ENCODE data around the gene CDK14. TPM values are rescaled to one million over a fixed set of nuclear protein-coding genes. Genes with fewer than 3 reads are reported as not detected.

The CDK14 gene
- total RNA-seq, 1 donor from 2014 or later, result 19.5 TPM

DNA sequence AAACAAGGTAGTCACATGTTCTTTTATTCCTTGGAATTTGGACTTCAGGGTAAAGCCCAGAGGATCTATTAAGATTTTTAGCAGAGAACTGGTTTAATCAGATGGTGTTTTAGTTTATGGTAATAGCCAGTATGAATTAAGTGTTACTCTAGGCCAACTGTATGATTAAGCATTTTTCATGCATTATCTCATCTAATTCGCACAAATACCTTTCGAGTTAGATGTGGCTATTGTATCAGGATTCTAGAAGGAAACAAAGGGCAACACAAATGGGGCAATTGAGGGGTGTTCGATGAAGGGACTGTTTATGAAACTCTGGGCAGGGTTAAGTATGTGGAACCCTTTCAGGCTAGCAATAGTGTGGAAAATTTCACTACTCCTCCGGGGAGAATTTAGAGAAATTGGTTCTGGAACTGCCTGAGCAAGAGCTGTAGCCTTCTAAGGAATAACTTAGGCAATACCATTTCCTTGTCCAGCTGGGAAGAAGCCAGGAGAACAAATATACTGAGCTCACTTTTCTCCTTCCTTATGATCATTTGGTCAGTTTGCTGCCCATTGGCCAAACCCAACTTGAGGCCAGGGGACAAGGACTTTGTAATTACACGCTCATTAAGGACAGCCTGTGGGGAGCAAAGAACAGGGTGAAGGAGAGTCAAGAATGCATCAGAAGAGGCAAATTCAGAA, 349.1 kb downstream of the CDK14 start:
- no peak for DNase-seq (ENCODE audit: low read depth, low spot score)

DNA sequence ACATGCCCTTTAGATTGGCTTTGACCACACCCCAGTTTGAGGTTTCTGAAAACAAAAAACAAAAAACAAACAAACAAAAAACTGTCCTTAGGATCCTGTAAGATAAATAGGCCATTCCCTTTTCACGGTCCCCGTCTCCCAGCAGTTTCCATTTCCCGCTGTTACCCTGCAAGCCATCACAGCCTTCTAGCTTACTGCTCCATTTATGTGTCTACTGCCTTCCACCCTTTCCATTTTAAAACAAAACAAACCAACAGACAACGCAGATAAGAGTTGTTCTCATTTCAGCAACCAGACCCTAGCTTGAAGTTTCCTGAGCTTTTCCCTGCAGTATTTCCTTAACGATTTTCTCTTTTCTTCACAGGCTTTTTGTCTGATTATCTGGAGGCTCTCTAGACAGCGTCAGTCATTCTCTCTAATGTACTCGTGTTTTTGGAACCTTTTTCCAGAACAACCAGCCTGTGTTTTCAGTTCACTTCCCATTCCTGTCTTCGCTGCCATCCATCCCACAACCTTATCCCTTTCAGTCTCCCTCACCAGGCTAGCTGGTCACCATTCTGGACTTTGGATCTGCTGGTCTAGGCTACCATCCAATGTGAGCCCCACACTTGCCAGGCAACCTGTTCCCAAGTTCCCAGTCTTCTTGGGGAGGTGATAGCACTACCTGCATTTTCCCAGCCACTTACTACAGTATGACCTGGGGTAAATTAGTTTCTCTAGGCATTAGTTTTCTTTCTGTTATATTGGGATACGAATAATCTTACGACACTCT, 350.8 kb downstream of the CDK14 start:
- no peak for DNase-seq (ENCODE audit: low read depth, low spot score)

DNA sequence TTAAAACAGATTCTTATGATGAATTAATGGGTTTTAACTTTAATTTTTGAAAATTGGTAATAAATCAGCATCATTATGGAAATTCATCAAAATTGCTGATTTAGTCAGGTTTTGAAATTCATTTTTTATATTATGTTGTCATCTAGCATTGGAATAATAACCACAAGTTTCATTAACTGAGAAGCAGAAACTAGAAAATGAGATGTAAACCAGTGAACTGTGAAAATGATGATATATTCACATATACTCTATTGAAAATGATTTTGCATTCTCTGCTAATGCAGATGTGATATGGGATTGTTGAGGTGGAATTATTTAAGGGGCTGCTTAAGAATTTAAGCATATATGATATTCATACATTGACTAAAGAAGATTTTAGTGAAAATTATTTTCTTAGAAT, 352.0 kb downstream of the CDK14 start:
- DNase-seq (ENCODE audit: low read depth, low spot score), result no peak

DNA sequence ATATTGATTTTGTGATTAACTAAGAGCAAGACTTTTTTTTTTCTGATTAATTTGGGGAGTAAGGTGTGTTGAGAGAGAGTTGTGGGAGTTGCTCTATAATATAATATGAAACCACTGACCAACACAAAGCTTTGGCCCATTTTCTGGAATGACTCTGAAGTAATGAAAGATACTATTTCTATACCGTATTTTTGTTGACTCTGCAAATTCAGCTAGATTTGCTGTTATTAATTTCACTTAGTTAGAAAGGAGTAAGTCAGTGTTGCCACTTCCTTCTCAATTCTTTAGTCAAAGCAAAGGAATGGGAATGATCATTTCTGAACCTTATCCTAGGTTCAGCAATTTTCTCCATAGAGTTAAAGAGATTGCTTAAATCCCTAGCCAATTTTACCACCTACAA, 355.1 kb downstream of the CDK14 start:
- DNase-seq (ENCODE audit: low read depth, low spot score), result no peak

DNA sequence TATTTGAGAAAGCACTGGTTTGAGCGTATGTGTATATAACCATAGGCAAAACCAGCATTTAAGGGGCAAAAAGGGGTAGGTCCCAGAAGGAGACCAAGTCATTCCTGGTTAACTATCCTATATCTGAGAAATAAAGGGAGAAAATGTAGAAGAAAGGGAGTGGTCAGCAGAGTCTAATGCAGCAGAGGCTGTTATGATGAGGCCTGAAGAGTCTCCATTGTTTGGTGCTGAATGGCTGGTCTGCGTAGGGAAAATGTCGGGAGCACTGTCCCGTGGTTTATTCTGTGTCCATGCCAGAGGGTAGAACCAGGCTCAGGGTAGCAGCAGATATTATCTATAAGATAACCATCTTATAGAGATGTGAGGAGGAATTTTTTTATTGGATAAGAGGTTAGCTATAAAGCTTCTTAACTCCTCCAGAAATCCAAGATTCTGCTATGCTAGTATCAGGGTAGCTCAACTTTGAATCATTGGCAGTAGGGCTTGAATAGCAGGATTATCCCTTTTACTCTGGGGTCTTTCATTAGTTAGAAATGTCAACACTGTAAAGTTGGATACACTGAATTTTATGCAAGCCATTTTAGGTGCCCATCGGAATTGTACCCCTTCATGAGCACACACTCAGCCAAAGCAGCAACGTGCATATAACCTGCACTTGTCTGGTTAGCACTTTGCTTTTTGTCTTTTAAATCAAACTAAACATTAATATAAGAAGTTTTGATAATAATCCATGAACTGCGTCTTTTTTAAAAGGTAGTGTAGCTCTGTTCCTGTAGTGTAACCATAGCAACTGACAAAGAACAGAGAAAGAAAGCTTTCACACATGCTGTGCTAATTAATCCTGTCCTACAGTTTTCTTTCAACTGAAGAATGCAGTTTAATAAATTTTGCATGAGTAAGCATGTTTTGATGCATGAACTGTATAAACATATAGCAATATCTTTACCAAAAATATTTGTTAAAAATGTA, 356.1 kb downstream of the CDK14 start:
- no peak for DNase-seq (ENCODE audit: low read depth, low spot score)

DNA sequence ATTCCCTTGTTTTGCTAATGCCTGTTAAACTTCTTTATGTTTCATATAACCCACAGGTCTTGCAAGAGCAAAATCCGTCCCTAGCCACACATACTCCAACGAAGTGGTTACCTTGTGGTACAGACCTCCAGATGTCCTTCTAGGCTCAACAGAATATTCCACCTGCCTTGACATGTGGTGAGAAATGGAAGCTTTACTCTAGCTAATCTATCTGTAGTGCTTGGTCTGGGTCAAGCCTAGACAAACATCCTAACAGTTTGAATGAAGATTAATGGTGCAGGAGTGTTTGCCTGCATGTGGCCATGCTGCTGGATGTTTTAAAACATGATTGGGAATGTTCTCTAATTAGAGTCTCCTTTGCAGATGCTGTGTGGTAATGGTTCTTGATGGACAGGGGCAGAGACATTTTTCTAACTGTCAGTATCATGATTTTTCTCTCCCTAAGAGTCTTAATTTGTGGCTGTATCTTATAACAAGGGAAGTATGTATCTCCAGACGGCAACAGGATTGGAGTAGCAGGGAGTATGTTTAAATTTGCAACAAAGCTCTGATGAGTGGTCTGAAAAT, 359.6 kb downstream of the CDK14 start:
- DNase-seq (ENCODE audit: low read depth, low spot score), result no peak

DNA sequence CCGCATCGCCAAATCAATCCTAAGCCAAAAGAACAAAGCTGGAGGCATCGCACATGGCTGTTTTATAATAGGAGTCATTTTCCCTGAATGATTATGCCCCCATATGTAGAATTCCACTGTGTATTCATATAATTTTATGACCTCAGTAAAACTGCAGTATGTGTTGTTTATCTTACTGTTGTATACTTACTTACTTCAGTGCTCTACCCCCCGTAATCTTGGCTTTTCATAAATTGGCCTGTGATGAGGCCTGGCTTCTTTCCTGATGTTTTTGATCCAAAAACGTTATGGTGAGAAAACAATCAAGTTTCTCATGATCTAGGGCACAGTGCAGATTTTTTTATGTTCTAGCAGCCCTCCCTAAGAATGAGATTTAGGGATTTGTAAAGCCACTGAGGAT, 361.8 kb downstream of the CDK14 start:
- no peak for DNase-seq (ENCODE audit: low read depth, low spot score)

DNA sequence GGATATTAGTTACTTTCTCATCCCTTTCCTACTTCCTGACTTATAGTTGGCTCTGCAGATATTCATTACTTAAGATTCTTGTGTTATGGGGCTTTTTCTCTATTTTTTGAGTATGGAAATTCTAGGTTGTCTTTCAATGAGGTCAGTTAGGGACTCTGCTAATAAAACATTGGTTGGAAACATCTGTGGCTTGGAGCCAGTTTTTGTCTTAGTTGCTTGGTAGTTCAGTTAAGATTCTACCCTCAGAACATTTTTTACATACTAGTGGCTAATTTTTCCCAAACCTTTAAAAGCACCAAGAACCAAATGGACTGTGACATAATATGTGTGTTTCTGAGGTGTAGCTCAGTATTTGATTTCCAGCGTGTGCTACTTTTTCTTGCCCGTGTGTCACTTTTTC, 362.5 kb downstream of the CDK14 start:
- no peak for DNase-seq (ENCODE audit: low read depth, low spot score)

DNA sequence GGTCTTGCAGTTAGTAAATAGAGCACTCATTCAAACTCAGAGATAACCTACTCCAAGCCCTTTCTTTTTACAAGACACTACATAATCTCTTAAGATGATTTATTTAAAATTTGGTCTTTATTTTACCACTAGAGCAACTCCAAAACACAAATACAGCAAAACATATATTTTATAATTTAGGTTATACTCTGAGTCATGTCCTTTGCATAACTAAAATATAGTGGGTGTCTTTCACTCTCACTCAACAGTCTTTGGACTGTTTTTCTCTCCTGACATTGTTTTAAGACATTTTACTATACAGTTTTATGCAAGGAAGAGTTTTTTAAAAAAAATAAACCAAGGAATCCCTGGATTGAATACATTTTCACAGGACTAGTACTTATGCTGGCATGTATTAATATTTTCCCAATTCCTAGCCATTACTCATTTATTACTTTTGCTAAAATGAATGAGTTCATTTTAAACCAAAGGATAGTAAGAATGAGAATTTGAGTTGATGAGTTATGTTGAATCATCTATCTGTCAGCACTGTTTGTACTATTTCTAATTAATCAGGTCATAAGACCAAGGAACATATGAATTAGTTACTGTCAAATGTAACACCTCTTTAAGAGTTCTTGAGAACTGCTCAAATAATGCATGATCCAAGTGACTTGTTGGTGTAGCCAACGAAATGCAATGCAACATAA, 365.1 kb downstream of the CDK14 start:
- DNase-seq (ENCODE audit: low read depth, low spot score), result no peak

DNA sequence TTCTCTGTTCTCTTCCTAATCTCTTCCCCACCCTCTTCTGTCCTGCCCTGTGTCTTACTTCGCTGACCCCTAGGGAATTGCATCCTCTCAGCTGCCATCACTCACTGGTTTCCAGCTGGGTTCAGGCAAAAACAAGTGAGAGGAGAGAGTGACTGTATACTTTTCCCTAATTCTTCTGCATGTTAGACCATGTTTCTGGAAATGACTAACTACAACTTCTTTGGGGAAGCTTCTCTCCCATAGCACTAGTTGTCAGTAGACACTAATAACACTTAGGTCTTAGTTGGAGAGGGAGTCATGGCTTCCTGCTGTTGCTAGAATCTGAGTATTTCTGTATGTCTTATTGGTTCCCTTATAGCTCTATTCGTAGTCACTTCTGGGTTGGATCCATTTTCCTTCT, 369.1 kb downstream of the CDK14 start:
- DNase-seq (ENCODE audit: low read depth, low spot score), result no peak

DNA sequence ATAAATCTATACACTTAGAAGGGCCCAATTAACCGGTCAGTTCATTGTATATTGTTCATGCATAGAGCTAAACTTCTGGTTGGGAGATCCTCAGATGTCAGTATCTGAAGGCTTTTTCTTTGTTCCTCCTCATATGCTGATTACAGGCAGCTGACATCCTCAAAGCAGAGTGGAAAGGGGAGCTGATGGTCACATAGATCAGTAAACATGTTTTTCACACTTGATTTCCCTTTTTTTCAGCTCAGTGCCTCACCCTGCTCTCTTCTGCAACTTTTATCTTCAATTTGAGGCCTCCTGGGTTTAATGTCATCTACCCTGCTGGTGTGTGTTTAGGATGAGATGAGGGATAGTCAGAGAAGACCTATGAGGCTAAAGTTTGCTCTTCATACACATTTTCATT, 370.2 kb downstream of the CDK14 start:
- DNase-seq (ENCODE audit: low read depth, low spot score), result no peak

DNA sequence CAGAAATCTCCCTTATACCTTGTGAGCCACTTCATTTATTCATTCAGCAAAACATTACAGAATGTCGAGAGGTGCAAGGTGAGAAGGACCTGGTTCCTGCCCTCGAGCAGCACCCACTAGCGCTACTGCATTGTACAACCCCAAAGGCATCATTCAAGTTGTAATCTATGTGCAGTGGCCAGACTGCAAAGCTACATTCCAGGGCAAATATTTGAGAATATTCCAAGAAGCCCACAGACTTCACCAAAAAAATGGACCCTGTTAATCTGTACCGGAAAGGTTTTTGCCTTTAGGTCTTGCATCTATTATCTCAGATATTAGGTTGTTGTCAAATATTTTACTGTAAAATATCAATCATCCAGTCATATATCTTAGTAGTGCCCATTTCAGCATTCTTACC, 372.8 kb downstream of the CDK14 start:
- DNase-seq (ENCODE audit: low read depth, low spot score), result no peak

DNA sequence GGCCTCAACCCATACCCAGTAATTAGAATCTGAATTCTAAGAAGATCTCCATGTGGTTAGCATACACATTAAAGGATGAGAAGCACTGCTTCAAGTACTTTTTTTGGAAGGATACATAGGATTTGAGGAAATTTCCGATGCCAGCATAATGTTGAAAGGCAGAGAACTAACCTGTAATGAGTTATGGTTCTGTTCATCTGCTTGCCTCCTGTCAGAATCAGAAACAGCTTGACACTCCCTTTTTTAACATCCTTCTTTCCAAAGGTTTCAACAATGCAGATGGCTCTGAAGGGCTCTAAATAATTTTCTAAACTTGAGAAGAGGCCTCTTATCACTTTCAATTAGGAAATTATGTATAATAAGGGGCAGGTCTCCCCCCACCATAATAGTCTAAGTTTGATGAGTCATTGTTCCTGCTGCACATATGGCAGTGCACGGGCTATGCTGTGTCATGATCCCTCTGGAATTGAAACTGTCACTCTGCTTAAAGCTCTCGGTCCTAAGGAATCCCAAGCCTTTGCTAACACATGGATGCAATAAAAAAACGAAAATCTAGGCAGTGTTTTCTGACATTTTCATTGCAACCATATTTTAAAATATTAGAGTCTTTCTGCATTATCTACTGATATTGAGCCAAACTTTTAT, 376.9 kb downstream of the CDK14 start:
- no peak for DNase-seq (ENCODE audit: low read depth, low spot score)

DNA sequence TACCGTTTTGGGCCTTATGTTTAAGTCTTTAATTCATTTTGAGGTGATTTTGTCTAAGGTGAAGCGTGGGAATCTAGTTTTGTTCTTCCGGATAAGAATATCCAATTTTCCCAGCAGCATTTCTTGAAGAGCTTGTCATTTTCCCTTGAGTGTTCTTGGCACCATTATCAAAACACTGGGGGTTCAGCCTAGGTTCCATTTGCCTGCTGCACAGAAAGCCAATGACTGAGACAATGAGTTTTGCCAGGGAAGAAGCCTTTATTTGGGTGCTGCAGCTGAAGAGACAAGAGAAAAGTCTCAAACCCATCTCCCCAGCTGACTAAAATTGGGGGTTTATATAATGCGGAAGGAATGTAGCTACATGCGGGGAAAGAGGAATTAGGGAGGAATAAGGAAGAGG, 380.9 kb downstream of the CDK14 start:
- no peak for DNase-seq (ENCODE audit: low read depth, low spot score)

DNA sequence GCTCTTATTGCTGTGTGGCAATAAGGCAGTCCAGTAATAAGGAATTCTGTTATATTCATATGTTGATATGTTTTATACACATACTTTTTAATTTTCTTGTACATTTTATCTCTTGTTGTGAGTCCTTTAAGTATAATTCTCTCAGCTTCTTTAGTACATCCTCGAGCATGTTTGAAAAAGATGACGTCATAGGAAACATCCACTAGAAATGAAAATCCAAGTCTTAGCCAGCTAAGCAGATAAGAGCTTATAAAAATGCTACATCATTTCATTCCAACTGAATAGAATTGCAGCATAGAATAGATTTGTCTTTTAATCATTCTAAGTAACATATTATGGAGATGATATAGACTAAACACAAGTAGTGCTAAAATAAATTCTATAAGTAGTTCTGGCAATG, 384.4 kb downstream of the CDK14 start:
- no peak for DNase-seq (ENCODE audit: low read depth, low spot score)

DNA sequence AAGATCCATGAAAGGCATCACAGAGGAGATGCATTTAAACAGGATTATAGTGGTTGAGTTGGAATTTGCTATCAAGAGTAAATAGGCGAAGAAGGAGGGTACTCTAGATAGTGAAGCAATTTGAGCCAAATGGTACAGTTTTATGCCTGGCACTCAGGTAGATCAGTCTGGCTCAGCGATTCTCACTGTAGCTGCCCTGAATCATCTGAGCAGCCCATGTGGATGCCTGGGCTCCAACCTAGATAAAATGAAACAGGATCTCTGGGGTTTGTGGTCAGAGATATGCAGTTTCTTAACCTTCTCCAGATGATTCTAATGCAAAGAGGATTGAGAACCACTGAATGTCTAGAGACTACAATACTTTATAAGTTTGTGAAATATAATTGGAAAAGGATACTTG, 386.1 kb downstream of the CDK14 start:
- DNase-seq (ENCODE audit: low read depth, low spot score), result no peak

DNA sequence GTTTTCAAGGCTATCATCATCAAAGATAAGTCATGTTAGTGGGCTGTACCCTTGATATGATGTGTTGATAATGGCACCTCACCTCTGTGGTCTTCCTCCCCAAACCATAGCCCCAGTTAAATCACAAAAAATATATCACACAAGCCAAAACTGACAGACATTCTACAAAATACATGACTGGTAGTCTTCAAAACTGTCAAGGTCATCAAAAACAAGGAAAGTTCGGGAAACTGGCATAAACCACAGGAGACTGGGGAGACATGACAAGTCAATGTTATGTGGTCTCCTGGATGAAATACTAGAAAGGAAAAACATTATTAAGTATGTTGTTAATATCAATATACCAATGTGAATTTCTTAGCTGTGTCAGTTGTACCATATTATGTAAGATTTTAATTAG, 388.6 kb downstream of the CDK14 start:
- no peak for DNase-seq (ENCODE audit: low read depth, low spot score)

DNA sequence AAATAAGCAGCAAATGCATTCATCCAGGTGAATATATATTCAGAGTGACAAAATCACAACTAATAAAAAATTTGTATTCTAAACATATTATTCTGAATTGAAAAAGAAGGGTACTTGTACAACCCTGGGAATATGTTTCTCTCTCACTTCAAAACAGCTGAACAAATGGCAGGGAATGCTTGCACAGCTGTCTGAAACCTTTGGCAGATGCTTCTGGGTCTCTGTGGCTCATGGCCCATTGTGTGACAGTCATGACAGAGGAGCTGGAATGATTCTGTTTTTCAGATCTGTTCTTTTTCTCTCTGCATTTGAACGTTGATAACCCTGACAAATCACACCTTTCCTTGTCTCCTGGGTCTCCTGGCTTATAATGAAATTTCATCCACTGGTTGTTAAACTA, 392.4 kb downstream of the CDK14 start:
- no peak for DNase-seq (ENCODE audit: low read depth, low spot score)

DNA sequence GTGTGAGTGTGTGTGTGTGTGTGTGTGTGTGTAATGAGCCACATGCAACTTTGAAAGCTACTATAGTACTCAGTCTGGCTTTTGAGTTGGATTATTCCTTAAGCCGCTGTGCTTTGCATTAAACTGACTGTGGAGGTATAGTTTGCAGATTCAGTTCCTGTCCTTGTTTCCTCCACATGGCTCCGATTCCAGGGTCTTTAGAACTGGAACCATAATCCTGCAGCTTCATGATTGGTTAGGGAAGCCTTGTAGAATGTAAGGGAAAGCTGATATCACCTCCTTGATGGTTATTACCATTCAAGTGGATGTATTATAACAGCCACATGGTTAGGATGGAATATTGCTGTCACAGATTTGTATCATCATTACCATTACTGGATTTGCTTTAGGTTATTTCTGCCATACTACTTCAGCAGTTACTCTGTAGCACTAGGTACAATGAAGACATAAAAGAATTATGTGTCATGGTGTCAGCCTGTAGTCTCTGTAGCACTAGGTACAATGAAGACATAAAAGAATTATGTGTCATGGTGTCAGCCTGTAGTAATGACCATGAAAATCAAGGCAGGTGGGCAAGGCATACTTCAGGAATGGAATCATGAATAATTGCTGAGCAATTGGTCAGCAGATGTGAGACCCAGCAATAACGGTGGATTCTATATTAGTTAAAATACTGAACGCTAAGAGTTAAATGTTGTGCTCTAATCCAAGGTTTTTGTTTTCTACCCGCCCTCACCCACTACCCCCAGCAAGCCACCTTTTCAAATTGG, 393.1 kb downstream of the CDK14 start:
- no peak for DNase-seq (ENCODE audit: low read depth, low spot score)

DNA sequence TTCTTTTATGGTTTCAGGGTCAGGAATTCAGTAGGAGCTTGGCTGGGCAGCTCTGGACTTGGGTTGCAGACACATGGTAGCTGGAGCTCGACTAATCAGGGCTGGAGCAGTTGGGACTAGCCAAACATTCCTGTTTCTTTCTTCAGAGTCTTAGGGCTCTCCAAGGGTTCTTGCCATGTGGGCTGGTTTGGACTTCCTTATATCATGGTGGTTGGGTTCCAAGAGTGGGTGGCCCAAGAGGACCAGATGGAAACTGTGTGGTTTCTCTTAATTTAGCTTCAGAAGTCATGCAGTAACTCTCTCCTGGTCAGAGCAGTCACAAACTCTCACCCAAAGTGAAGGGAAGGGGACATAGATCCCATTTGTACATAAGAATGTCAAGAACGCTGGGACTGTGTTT, 398.0 kb downstream of the CDK14 start:
- no peak for DNase-seq (ENCODE audit: low read depth, low spot score)
